Caki2 (cell line): ENCODE measurements around the gene LINGO1. TPM values are rescaled to one million over a fixed set of nuclear protein-coding genes. Genes with fewer than 3 reads are reported as not detected.

Experiments used
- DNase-seq: peaks from one replicate; pipeline ENCODE4 v3.0.0-alpha.2; 2015; ENCODE audit warnings: low read depth
- in situ Hi-C: cut with HindIII; loops from 2 replicates; pipeline ENCODE4 v1.10.0; 2016; ENCODE audit warnings: low sequenced_read_pairs, low pct_unique_long_range_greater_than_20kb, mixed read lengths
- total RNA-seq: library from RNA; depleted of rRNA; stranded (reverse); fragments of >200 nt; shearing (Covaris generic); gene quantifications from 2 replicates; pipeline ENCODE4 v1.2.3, GENCODE V29; 2014; ENCODE audit warnings: low replicate concordance

LINGO1 gene
- total RNA-seq, 1 experiment from 2014 or later = 0.14 TPM

GRCh38 chr15:77637851-77638692 lies 5.4 kb upstream of the LINGO1 start:
- in situ Hi-C loops = no loop called here
- DNase-seq = no peak

- in situ Hi-C loops = no loop called here
- DNase-seq = no peak
Observed at GRCh38 chr15:77636209-77636608, 3.5 kb upstream of the LINGO1 start.

GRCh38 chr15:77634266-77634962 lies 1.7 kb upstream of the LINGO1 start:
- in situ Hi-C loops = no loop called here
- DNase-seq = no peak

GRCh38 chr15:77633913-77634265 lies 1.2 kb upstream of the LINGO1 start:
- in situ Hi-C loops = no loop called here
- DNase-seq = no peak

- in situ Hi-C loops = no loop called here
- DNase-seq = peak; percentile 74
Observed at GRCh38 chr15:77633134-77633912, 611 bp upstream of the LINGO1 start.

GRCh38 chr15:77631745-77632533 lies 773 bp downstream of the LINGO1 start:
- DNase-seq = no peak
- in situ Hi-C loops = no loop called here

GRCh38 chr15:77630956-77631744 lies 1.6 kb downstream of the LINGO1 start:
- DNase-seq = peak; percentile 32

GRCh38 chr15:77630056-77630455 lies 2.7 kb downstream of the LINGO1 start:
- in situ Hi-C loops = no loop called here
- DNase-seq = no peak

More at GRCh38 chr15:77630956-77631744, 1.6 kb downstream of the LINGO1 start:
- in situ Hi-C loops = no loop called here

- in situ Hi-C loops = no loop called here
- DNase-seq = no peak
Observed at GRCh38 chr15:77629070-77630030, 3.4 kb downstream of the LINGO1 start.

- in situ Hi-C loops = no loop called here
- no peak for DNase-seq
Observed at GRCh38 chr15:77628010-77628409, 4.7 kb downstream of the LINGO1 start.

- no peak for DNase-seq
- in situ Hi-C loops = no loop called here
Observed at GRCh38 chr15:77627581-77627980, 5.1 kb downstream of the LINGO1 start.

GRCh38 chr15:77627067-77627466 lies 5.6 kb downstream of the LINGO1 start:
- in situ Hi-C loops = no loop called here
- DNase-seq = no peak

- in situ Hi-C loops = no loop called here
- DNase-seq = no peak
Observed at GRCh38 chr15:77626002-77626401, 6.7 kb downstream of the LINGO1 start.

GRCh38 chr15:77625376-77625775 lies 7.3 kb downstream of the LINGO1 start:
- no peak for DNase-seq
- in situ Hi-C loops = no loop called here

GRCh38 chr15:77624868-77625267 lies 7.8 kb downstream of the LINGO1 start:
- in situ Hi-C loops = no loop called here

GRCh38 chr15:77623755-77624524 lies 8.8 kb downstream of the LINGO1 start:
- DNase-seq = no peak
- in situ Hi-C loops = no loop called here

More at GRCh38 chr15:77624868-77625267, 7.8 kb downstream of the LINGO1 start:
- DNase-seq = no peak
